KG1 (cell line): ENCODE results near the gene ETV7.

ENCODE experiments used
- DNase-seq: peaks from one replicate; lab custom pipeline; 2025; lab: John Stamatoyannopoulos, UW

The ETV7 gene

GRCh38 chr6:36320475-36320874 is 67.0 kb downstream of the ETV7 start:
- DNase-seq = no peak

GRCh38 chr6:36319821-36320220 is 67.6 kb downstream of the ETV7 start:
- no peak for DNase-seq

GRCh38 chr6:36319436-36319762 is 68.1 kb downstream of the ETV7 start:
- DNase-seq = no peak

GRCh38 chr6:36318690-36319435 is 68.6 kb downstream of the ETV7 start:
- no peak for DNase-seq

GRCh38 chr6:36317623-36318022 is 69.8 kb downstream of the ETV7 start:
- no peak for DNase-seq
